Subcutaneous adipose tissue (tissue), 4 donors: ENCODE data around the gene EMILIN2. TPM values are rescaled to one million over a fixed set of nuclear protein-coding genes. Genes with fewer than 3 reads are reported as not detected.

Experiments
- CTCF ChIP-seq: fragments of 450-650 bp; IDR thresholded peaks from one replicate; pipeline ENCODE4 v1.5.1; 2016; ENCODE audit warnings: low read depth, mild to moderate bottlenecking, control low read depth, antibody characterized with exemption, moderate library complexity
- total RNA-seq, 4 donors: library from RNA; depleted of rRNA; stranded (reverse); fragments of >200 nt; gene quantifications; one replicate each; pipeline ENCODE4 v1.1.0, GENCODE V29; 2016

EMILIN2 gene
- total RNA-seq, 4 donors from 2014 or later = 23.6 to 107 (median 38.4) TPM

GRCh38 chr18:2894131-2894840 is 47.5 kb downstream of the EMILIN2 start:
- TF ChIP-seq CTCF = no peak

- TF ChIP-seq CTCF = no peak
These were observed 48.1 kb downstream of the EMILIN2 start for GRCh38 chr18:2894841-2895370.

GRCh38 chr18:2895391-2895790 is 48.6 kb downstream of the EMILIN2 start:
- no peak for TF ChIP-seq CTCF

- TF ChIP-seq CTCF = no peak
These were observed 50.2 kb downstream of the EMILIN2 start for GRCh38 chr18:2896990-2897389.

- TF ChIP-seq CTCF = no peak
These were observed 50.8 kb downstream of the EMILIN2 start for GRCh38 chr18:2897448-2898185.

- TF ChIP-seq CTCF = no peak
These were observed 51.4 kb downstream of the EMILIN2 start for GRCh38 chr18:2898186-2898640.
